SKM-1 (cell line): ENCODE measurements around the gene RGS21.

ENCODE experiments used
- DNase-seq: peaks from one replicate; lab custom pipeline; 2025; ENCODE audit not compliant: unreplicated experiment; lab: John Stamatoyannopoulos, UW

RGS21 gene

DNA sequence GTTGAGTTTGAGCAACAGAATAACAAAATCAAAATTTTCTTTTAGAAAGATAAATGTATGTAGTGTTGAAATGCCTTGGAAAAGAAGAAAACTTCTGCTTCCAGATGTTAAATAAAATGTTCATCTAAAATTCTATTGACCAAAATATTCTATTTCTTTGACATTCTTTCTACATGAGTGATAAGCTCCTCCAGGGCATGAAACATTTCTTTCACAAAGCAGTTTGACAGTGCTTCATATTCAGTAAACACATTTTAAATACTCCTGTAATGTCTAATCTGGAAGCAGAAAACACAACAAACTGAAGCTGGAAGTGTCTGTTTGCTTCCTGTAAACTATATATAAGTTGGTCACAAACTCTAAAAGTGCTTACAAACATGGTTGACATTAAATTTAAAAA, 61.5 kb downstream of the RGS21 start:
- DNase-seq, result no peak

- no peak for DNase-seq
Measured at GRCh38 chr1:192378878-192379277, 62.1 kb downstream of the RGS21 start.

DNA sequence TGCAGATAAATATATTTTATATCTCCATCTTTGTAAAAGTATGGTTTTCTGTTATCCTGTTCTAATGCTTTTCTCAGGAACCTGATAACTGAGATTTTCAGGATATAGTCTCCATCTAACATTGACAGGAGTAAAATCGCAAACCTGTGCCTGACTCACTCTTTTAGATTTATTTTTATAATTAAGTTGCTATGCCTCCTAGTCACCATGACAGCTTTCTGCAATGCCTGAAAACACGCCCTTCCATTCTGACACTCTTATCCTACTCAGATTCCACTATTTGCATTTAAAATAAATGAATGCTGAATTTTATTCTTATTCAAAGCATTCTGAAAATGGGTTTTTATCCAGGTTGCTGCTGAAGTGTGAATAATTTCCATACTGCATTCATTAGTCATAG, 62.8 kb downstream of the RGS21 start:
- DNase-seq, result no peak

GRCh38 chr1:192382758-192383157, 66.0 kb downstream of the RGS21 start:
- DNase-seq, result no peak

DNA sequence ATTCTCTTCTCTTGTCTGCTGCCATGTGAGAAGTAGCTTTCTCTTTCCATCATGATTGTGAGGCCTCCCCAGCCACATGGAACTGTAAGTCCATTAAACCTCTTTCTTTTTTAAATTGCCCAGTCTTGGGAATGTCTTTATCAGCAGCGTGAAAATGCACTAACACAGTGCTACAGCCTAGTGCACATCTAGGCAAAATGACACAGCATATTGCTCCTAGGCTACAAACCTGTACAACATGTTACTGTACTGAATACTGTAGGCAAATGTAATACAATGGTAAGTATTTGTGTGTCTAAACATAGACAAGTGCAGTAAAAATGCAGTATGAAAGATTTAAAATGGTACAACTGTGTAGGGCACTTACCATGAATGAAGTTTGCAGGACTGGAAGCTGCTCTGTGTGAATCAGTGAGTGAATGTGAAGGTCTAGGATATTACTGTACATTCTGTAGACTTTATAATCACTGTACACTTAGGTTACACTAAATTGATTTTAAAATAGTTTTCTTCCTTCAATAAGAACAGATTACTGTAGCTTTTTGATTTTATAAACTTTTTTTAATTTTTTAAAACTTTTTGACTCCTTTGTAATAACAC, 69.4 kb downstream of the RGS21 start:
- DNase-seq, result no peak

- no peak for DNase-seq
Measured at GRCh38 chr1:192395211-192395610, 78.4 kb downstream of the RGS21 start.

- no peak for DNase-seq
Measured at GRCh38 chr1:192395895-192396294, 79.1 kb downstream of the RGS21 start.

GRCh38 chr1:192399161-192399560, 82.4 kb downstream of the RGS21 start:
- DNase-seq, result no peak

DNA sequence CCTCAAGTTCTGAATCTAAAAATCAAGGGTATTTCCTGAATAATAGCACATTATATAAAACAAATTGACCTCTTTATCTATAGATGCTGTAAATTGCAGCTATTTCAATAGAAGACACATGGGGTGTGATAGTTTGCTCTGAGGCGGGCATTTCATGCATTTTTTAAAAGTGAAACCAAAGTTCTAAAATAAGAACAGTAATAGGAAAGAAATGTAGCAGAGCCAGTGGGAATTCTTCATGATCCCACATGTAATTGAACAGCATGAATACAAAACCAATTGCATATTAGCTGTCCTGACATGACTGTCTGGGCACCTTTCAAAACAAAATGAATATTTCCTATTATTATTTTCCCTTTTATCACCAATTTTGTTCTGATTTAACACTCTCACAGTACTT, 85.0 kb downstream of the RGS21 start:
- DNase-seq, result no peak

GRCh38 chr1:192402571-192402970, 85.8 kb downstream of the RGS21 start:
- no peak for DNase-seq

DNA sequence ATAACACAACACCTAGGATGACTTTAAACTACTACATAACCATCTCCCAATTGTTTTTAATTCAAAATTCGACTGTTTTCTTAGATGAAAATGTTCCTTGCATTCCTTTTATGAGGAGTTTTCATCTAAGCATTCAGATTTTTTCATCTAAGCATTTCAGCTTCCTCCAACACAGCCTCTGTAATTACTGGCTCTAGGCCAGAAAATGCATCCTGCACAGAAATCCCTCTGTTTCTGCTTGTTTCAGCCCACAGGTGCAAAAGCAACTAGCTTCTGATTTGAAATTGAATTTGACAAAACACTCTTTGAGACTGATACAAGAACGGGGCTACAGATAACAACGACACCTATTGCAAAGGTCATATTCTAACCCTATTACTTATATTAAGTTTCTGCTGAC, 90.4 kb downstream of the RGS21 start:
- no peak for DNase-seq
